BLaER1 treated with 17β-estradiol and CSF1 and Interleukin-3, amounts not matched to agents 10 nM and 100 nM (cell line): ENCODE data around the gene DPP6.
A peak's percentile ranks its signal among the peaks of the same experiment; 100 is the strongest.
"Not testable (repeated sequence)": the region's sequence is repeated elsewhere in the genome, so short reads cannot be mapped to it uniquely, and the experiment has no call there.

Experiments
- H3K27ac ChIP-seq, 11 experiments: shearing (Covaris generic); formaldehyde crosslinking; 2 replicates each; pipeline ENCODE4 v1.8.1; 2022
- H3K27me3 ChIP-seq, 11 experiments: shearing (Covaris generic); formaldehyde crosslinking; 2 replicates each; pipeline ENCODE4 v1.8.1; 2022
- H3K36me3 ChIP-seq, 11 experiments: shearing (Covaris generic); formaldehyde crosslinking; 2 replicates each; pipeline ENCODE4 v1.8.1; 2022
- H3K4me1 ChIP-seq, 10 experiments: shearing (Covaris generic); formaldehyde crosslinking; 2 replicates each; pipeline ENCODE4 v1.8.1; 2022
- H3K4me2 ChIP-seq, 11 experiments: shearing (Covaris generic); formaldehyde crosslinking; 2 replicates each; pipeline ENCODE4 v1.8.1; 2022
- H3K4me3 ChIP-seq, 10 experiments: shearing (Covaris generic); formaldehyde crosslinking; 2 replicates each; pipeline ENCODE4 v1.8.1; 2022
- H3K9ac ChIP-seq, 11 experiments: shearing (Covaris generic); formaldehyde crosslinking; 2 replicates each; pipeline ENCODE4 v1.8.1; 2022
- H3K9me3 ChIP-seq, 11 experiments: shearing (Covaris generic); formaldehyde crosslinking; replicated peaks in 1 of 11; 2 replicates each; pipeline ENCODE4 v1.8.1; 2022
- H4K20me1 ChIP-seq, 11 experiments: shearing (Covaris generic); formaldehyde crosslinking; 2 replicates each; pipeline ENCODE4 v1.8.1; 2022
- Cebpa-rat ChIP-seq, 11 experiments: shearing (Covaris generic); IDR thresholded peaks; 2 replicates each; pipeline ENCODE4 v1.8.1; 2022

DPP6 gene

GRCh38 chr7:154918741-154919140, 866.5 kb downstream of the DPP6 start:
- TF ChIP-seq Cebpa-rat (IDR thresholded peaks at IDR 0.05), result no peak
- no peak overlapping the region for H3K9ac ChIP-seq
- H3K4me2 ChIP-seq, result no peak overlapping the region
- peaks cover 0 to 11% (median 8%) of the 10 kb centered on the region in 11 experiments; a peak in 9 of 22 replicates for H3K27me3 ChIP-seq
- H3K4me3 ChIP-seq, result no peak overlapping the region
- H3K27ac ChIP-seq, result no peak overlapping the region
- no peaks in the 10 kb centered on the region for H3K36me3 ChIP-seq
- H4K20me1 ChIP-seq, result no peaks in the 10 kb centered on the region
- peaks cover 7 to 15% (median 11%) of the 10 kb centered on the region in 11 experiments for H3K9me3 ChIP-seq
- H3K4me1 ChIP-seq, result no peaks in the 10 kb centered on the region

GRCh38 chr7:154919344-154920225, 867.4 kb downstream of the DPP6 start:
- peaks cover 0 to 5% (median 2%) of the 10 kb centered on the region in 11 experiments; a peak in 9 of 22 replicates for H3K27me3 ChIP-seq
- no peak for TF ChIP-seq Cebpa-rat (IDR thresholded peaks at IDR 0.05)
- H3K27ac ChIP-seq, result no peak overlapping the region
- no peaks in the 10 kb centered on the region for H3K36me3 ChIP-seq
- peaks cover 7 to 15% (median 11%) of the 10 kb centered on the region in 11 experiments for H3K9me3 ChIP-seq
- no peaks in the 10 kb centered on the region for H3K4me1 ChIP-seq
- no peak overlapping the region for H3K4me2 ChIP-seq
- no peak overlapping the region for H3K4me3 ChIP-seq
- no peak overlapping the region for H3K9ac ChIP-seq
- H4K20me1 ChIP-seq, result no peaks in the 10 kb centered on the region

GRCh38 chr7:154922472-154922871, 870.3 kb downstream of the DPP6 start:
- not testable (repeated sequence) for H3K27ac ChIP-seq, H3K36me3 ChIP-seq, H3K4me1 ChIP-seq, H4K20me1 ChIP-seq, H3K27me3 ChIP-seq, H3K9ac ChIP-seq, H3K4me2 ChIP-seq, H3K4me3 ChIP-seq
- H3K9me3 ChIP-seq, result peaks cover 7 to 15% (median 11%) of the 10 kb centered on the region in 11 experiments

GRCh38 chr7:154927624-154928125, 875.5 kb downstream of the DPP6 start:
- peaks cover 10 to 25% (median 13%) of the 10 kb centered on the region in 10 experiments for H3K4me1 ChIP-seq
- H3K27ac ChIP-seq, result peak overlapping the region; percentile 44 to 80 (median 67); a peak in 21 of 22 replicates
- no peaks in the 10 kb centered on the region for H3K27me3 ChIP-seq
- no peaks in the 10 kb centered on the region for H4K20me1 ChIP-seq
- H3K4me3 ChIP-seq, result peak overlapping the region; percentile 62 to 77 (median 66)
- peak overlapping the region; percentile 63 to 82 (median 76) for H3K9ac ChIP-seq
- H3K9me3 ChIP-seq, result peaks cover 4 to 12% (median 8%) of the 10 kb centered on the region in 11 experiments
- TF ChIP-seq Cebpa-rat (IDR thresholded peaks at IDR 0.05), result peak in 2 of 11 experiments; percentile 25 to 32; a peak in 2 of 22 replicates
- peaks cover 0 to 3% (median 1%) of the 10 kb centered on the region in 11 experiments; a peak in 6 of 22 replicates for H3K36me3 ChIP-seq
- H3K4me2 ChIP-seq, result peak overlapping the region; percentile 79 to 98 (median 92)

GRCh38 chr7:154928136-154929005, 876.2 kb downstream of the DPP6 start:
- H3K4me3 ChIP-seq, result peak overlapping the region; percentile 62 to 77 (median 66)
- TF ChIP-seq Cebpa-rat (IDR thresholded peaks at IDR 0.05), result no peak
- H3K4me1 ChIP-seq, result peaks cover 10 to 25% (median 13%) of the 10 kb centered on the region in 10 experiments
- peak overlapping the region; percentile 63 to 82 (median 76) for H3K9ac ChIP-seq
- H3K27ac ChIP-seq, result peak overlapping the region; percentile 44 to 80 (median 67); a peak in 21 of 22 replicates
- no peaks in the 10 kb centered on the region for H4K20me1 ChIP-seq
- peaks cover 10 to 15% (median 14%) of the 10 kb centered on the region in 11 experiments for H3K9me3 ChIP-seq
- H3K27me3 ChIP-seq, result no peaks in the 10 kb centered on the region
- H3K4me2 ChIP-seq, result peak overlapping the region; percentile 79 to 98 (median 92)
- H3K36me3 ChIP-seq, result peaks cover 2 to 9% (median 6%) of the 10 kb centered on the region in 11 experiments; a peak in 17 of 22 replicates

- Histone ChIP-seq H3K9me3 (peaks cover 18 to 23% (median 22%) of the 10 kb centered on the region in 11 experiments), H3K27ac (peak overlapping the region; percentile 44 to 80 (median 67); a peak in 20 of 22 replicates), H3K4me2 (peak overlapping the region; percentile 79 to 98 (median 92)), H3K4me3 (peak overlapping the region; percentile 62 to 77 (median 66)), H3K4me1 (peaks cover 10 to 25% (median 13%) of the 10 kb centered on the region in 10 experiments), H3K27me3 (no peaks in the 10 kb centered on the region), H3K36me3 (peaks cover 9 to 17% (median 14%) of the 10 kb centered on the region in 11 experiments; a peak in 20 of 22 replicates), H4K20me1 (no peaks in the 10 kb centered on the region), H3K9ac (peak overlapping the region; percentile 63 to 82 (median 76))
- no peak for TF ChIP-seq Cebpa-rat (IDR thresholded peaks at IDR 0.05)
These were observed 877.0 kb downstream of the DPP6 start for GRCh38 chr7:154929006-154929726.

GRCh38 chr7:154931906-154932305, 879.7 kb downstream of the DPP6 start:
- TF ChIP-seq Cebpa-rat (IDR thresholded peaks at IDR 0.05), result no peak
- Histone ChIP-seq H3K27me3 (no peaks in the 10 kb centered on the region), H3K4me3 (no peak overlapping the region), H3K27ac (no peak overlapping the region), H3K36me3 (peaks cover 13 to 31% (median 25%) of the 10 kb centered on the region in 11 experiments), H3K9me3 (peaks cover 36 to 51% (median 49%) of the 10 kb centered on the region in 11 experiments), H4K20me1 (no peaks in the 10 kb centered on the region), H3K4me1 (peaks cover 10 to 25% (median 13%) of the 10 kb centered on the region in 10 experiments), H3K9ac (no peak overlapping the region), H3K4me2 (no peak overlapping the region)

GRCh38 chr7:154934353-154934952, 882.3 kb downstream of the DPP6 start:
- not testable (repeated sequence) for H3K27ac ChIP-seq, H3K4me2 ChIP-seq, H3K27me3 ChIP-seq, H4K20me1 ChIP-seq, H3K9ac ChIP-seq
- H3K4me3 ChIP-seq, result peak overlapping the region in 7 of 10 experiments; percentile 8 to 47 (median 26); a peak in 8 of 20 replicates
- H3K9me3 ChIP-seq, result peaks cover 36 to 73% (median 58%) of the 10 kb centered on the region in 11 experiments
- H3K4me1 ChIP-seq, result peaks cover 2 to 25% (median 11%) of the 10 kb centered on the region in 10 experiments
- peaks cover 13 to 31% (median 25%) of the 10 kb centered on the region in 11 experiments for H3K36me3 ChIP-seq
